Liver (tissue), 9 donors: ENCODE data around the gene TANGO2. TPM values are rescaled to one million over a fixed set of nuclear protein-coding genes. Genes with fewer than 3 reads are reported as not detected.

ENCODE experiments used
- DNase-seq: peaks from one replicate; pipeline ENCODE4 v3.0.0-alpha.2; 2017; ENCODE audit warnings: low spot score
- H3K27ac ChIP-seq, 2 donors: one replicate each; pipeline ENCODE4 v1.7.0; 2013; ENCODE audit warnings: inconsistent platforms in 2 of 2, low read length in 2 of 2, control low read depth in 1 of 2, low read depth in 1 of 2, mild to moderate bottlenecking in 1 of 2
- H3K27me3 ChIP-seq, 4 donors: one replicate each; pipeline versions ENCODE4 v1.6.1 to v1.7.0; 2013; ENCODE audit warnings: low read length in 3 of 4, inconsistent platforms in 1 of 4, mild to moderate bottlenecking in 1 of 4, moderate library complexity in 1 of 4; ENCODE audit not compliant: control insufficient read depth in 4 of 4, insufficient read depth in 4 of 4
- H3K36me3 ChIP-seq, 4 donors: one replicate each; pipeline versions ENCODE4 v1.6.1 to v1.7.0; 2013; ENCODE audit warnings: low read length in 3 of 4, mild to moderate bottlenecking in 3 of 4, low read depth in 1 of 4, moderate library complexity in 1 of 4; ENCODE audit not compliant: control insufficient read depth in 4 of 4, insufficient read depth in 3 of 4
- H3K4me1 ChIP-seq, 4 donors: one replicate each; pipeline versions ENCODE4 v1.6.1 to v1.7.0; 2013; ENCODE audit warnings: low read length in 3 of 4, mild to moderate bottlenecking in 3 of 4, moderate library complexity in 1 of 4; ENCODE audit not compliant: control insufficient read depth in 4 of 4, insufficient read depth in 4 of 4
- H3K4me3 ChIP-seq, 3 donors: one replicate each; pipeline versions ENCODE4 v1.6.1 to v1.7.0; 2013; ENCODE audit warnings: low read length in 3 of 3, control low read depth in 1 of 3, low read depth in 1 of 3, mild to moderate bottlenecking in 1 of 3
- H3K9ac ChIP-seq, 2 donors: one replicate each; pipeline ENCODE4 v1.7.0; 2013; ENCODE audit warnings: low read length in 2 of 2, mild to moderate bottlenecking in 2 of 2, moderate library complexity in 2 of 2, control low read depth in 1 of 2, low read depth in 1 of 2
- H3K9me3 ChIP-seq, 4 donors: one replicate each; pipeline versions ENCODE4 v1.6.1 to v1.7.0; 2013; ENCODE audit warnings: low read length in 3 of 4; ENCODE audit not compliant: control insufficient read depth in 4 of 4
- ATF3 ChIP-seq: IDR thresholded peaks from 2 replicates; pipeline ENCODE4 v1.6.1; 2016; ENCODE audit warnings: antibody characterized with exemption
- CTCF ChIP-seq: fragments of 150-350 bp; IDR thresholded peaks from 2 replicates; pipeline ENCODE4 v1.5.1; 2017; ENCODE audit warnings: improper control_type of control experiment, low read depth, low read length; ENCODE audit not compliant: missing input control
- EGR1 ChIP-seq, 2 donors: IDR thresholded peaks; 2 replicates each; pipeline ENCODE4 v1.6.1; 2016 to 2018; ENCODE audit warnings: antibody characterized with exemption in 2 of 2, low read depth in 2 of 2
- FOXA1 ChIP-seq: IDR thresholded peaks from 2 replicates; pipeline ENCODE4 v1.6.1; 2016; ENCODE audit warnings: antibody characterized with exemption
- FOXA2 ChIP-seq: IDR thresholded peaks from 2 replicates; pipeline ENCODE4 v1.6.1; 2016; ENCODE audit warnings: antibody characterized with exemption
- GABPA ChIP-seq, 2 donors: IDR thresholded peaks in 1 of 2; conservative IDR thresholded peaks in 1 of 2; 2 replicates each; pipeline ENCODE4 v1.6.1; 2016; ENCODE audit warnings: antibody characterized with exemption in 2 of 2, mild to moderate bottlenecking in 1 of 2, moderate library complexity in 1 of 2
- HNF4A ChIP-seq, 2 donors: conservative IDR thresholded peaks; 2 replicates each; pipeline ENCODE4 v1.6.1; 2016; ENCODE audit warnings: antibody characterized with exemption in 2 of 2, mild to moderate bottlenecking in 2 of 2
- HNF4G ChIP-seq: IDR thresholded peaks from 2 replicates; pipeline ENCODE4 v1.6.1; 2016; ENCODE audit warnings: antibody characterized with exemption
- JUND ChIP-seq, 2 donors: IDR thresholded peaks; 2 replicates each; pipeline ENCODE4 v1.6.1; 2016; ENCODE audit warnings: antibody characterized with exemption in 2 of 2
- MAX ChIP-seq: IDR thresholded peaks from 2 replicates; pipeline ENCODE4 v1.6.1; 2016; ENCODE audit warnings: antibody characterized with exemption
- NR2F2 ChIP-seq: IDR thresholded peaks from 2 replicates; pipeline ENCODE4 v1.6.1; 2016; ENCODE audit warnings: antibody characterized with exemption
- RAD21 ChIP-seq, 2 donors: IDR thresholded peaks; 2 replicates each; pipeline ENCODE4 v1.6.1; 2016; ENCODE audit warnings: antibody characterized with exemption in 2 of 2, mild to moderate bottlenecking in 2 of 2
- REST ChIP-seq: IDR thresholded peaks from 2 replicates; pipeline ENCODE4 v1.6.1; 2016; ENCODE audit warnings: antibody characterized with exemption, mild to moderate bottlenecking
- RXRA ChIP-seq, 2 donors: IDR thresholded peaks; 2 replicates each; pipeline ENCODE4 v1.6.1; 2017 to 2018; ENCODE audit warnings: antibody characterized with exemption in 2 of 2, mild to moderate bottlenecking in 1 of 2
- TAF1 ChIP-seq: conservative IDR thresholded peaks from 2 replicates; pipeline ENCODE4 v1.6.1; 2016; ENCODE audit warnings: antibody characterized with exemption, mild to moderate bottlenecking
- YY1 ChIP-seq: IDR thresholded peaks from 2 replicates; pipeline ENCODE4 v1.6.1; 2016; ENCODE audit warnings: antibody characterized with exemption, mild to moderate bottlenecking
- ZBTB33 ChIP-seq: IDR thresholded peaks from 2 replicates; pipeline ENCODE4 v1.6.1; 2016; ENCODE audit warnings: antibody characterized with exemption
- WGBS: extraction: QIAGEN DNeasy Blood & Tissue Kit; methylation state at CpG from one replicate; pipeline ENCODE4 v1.1.7; 2013; 5-methylcytosine and 5-hydroxymethylcytosine counted together
- polyA plus RNA-seq, 2 donors: library from polyadenylated mRNA; stranded (reverse) in 1 of 2; unstranded in 1 of 2; fragments of 200-250 nt in 1 of 2; fragments of >200 nt in 1 of 2; fragmentation: Nextera tagmentation in 1 of 2; extraction: Ambion mirVana in 1 of 2; gene quantifications; one replicate each; pipeline versions ENCODE4 v1.2.1 to v1.2.3, GENCODE V29; 2013 to 2015
- total RNA-seq, 2 donors: library from RNA; depleted of rRNA; stranded (reverse); fragments of >200 nt; gene quantifications; one replicate each; pipeline ENCODE4 v1.2.3, GENCODE V29; 2014
- donor health status: healthy.
- donor health status: healthy.
- donor health status: healthy.
- donor health status: healthy.
- donor health status: healthy.

TANGO2 gene
- total and polyA plus RNA-seq, 4 donors = 10.8 to 153 (median 16.1) TPM

GRCh38 chr22:20038574-20038973 is 17.7 kb downstream of the TANGO2 start:
- H3K36me3 ChIP-seq = peaks cover 0 to 31% (median 15%) of the 10 kb centered on the region in 4 donors
- no peak for DNase-seq
- no peaks in the 10 kb centered on the region for H3K9me3 ChIP-seq
- no peaks in the 10 kb centered on the region for H3K27me3 ChIP-seq
- H3K9ac ChIP-seq = no peak overlapping the region
- no peak overlapping the region for H3K27ac ChIP-seq
- TF ChIP-seq MAX (no peak), YY1 (no peak), HNF4A (conservative IDR thresholded peaks at IDR 0.05) (no peak), HNF4G (no peak), EGR1 (IDR thresholded peaks at IDR 0.05; ENCODE audit: low read depth in 2 of 2) (no peak), TAF1 (no peak), REST (no peak), JUND (IDR thresholded peaks at IDR 0.05) (no peak), NR2F2 (no peak), RAD21 (IDR thresholded peaks at IDR 0.05) (no peak), ATF3 (no peak), FOXA1 (no peak), ZBTB33 (no peak), FOXA2 (no peak), RXRA (IDR thresholded peaks at IDR 0.05) (no peak)
- peaks cover 2 to 10% (median 5%) of the 10 kb centered on the region in 4 donors for H3K4me1 ChIP-seq
- H3K4me3 ChIP-seq = no peak overlapping the region
- 96% methylated on average over 7 of the region's 7 CpGs for WGBS

- H3K27ac ChIP-seq = no peak overlapping the region
- no peak for TF ChIP-seq REST
- TF ChIP-seq YY1 = no peak
- TF ChIP-seq GABPA (IDR thresholded peaks at IDR 0.05 in 1 of 2, conservative IDR thresholded peaks at IDR 0.05 in 1 of 2) = no peak
- TF ChIP-seq CTCF = no peak
- TF ChIP-seq HNF4A (conservative IDR thresholded peaks at IDR 0.05) = no peak
- no peak for TF ChIP-seq FOXA2
- no peak for TF ChIP-seq ATF3
- H3K9me3 ChIP-seq = no peaks in the 10 kb centered on the region
- H3K27me3 ChIP-seq = no peaks in the 10 kb centered on the region
- peaks cover 4 to 39% (median 20%) of the 10 kb centered on the region in 4 donors for H3K36me3 ChIP-seq
- 95% methylated on average over 9 of the region's 9 CpGs for WGBS
- no peaks in the 10 kb centered on the region for H3K4me1 ChIP-seq
- no peak for DNase-seq
- no peak overlapping the region for H3K9ac ChIP-seq
- H3K4me3 ChIP-seq = no peak overlapping the region
Observed at GRCh38 chr22:20039683-20040325, 18.9 kb downstream of the TANGO2 start.
